ENCODE results near the gene EID2B.

Gene EID2B

DNA sequence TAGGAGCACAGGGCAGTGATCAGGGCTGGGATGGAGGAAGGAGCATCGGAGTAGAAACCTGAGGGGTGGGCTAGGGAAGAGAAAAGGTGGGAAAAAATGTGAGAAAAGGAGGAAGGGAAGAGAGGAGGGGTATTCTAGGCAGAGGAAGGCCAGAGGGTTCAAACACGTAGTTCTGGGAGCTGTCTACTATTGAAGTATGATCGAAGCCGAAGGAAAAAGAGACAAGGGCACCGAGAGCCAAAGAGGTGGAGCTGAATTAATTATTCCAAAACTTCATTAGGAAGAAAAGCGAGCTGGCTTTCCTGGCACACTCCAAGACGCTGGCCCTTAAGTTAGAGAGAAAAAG is 26.1 kb downstream of the EID2B start:
- TF ChIP-seq, protein P1, sequence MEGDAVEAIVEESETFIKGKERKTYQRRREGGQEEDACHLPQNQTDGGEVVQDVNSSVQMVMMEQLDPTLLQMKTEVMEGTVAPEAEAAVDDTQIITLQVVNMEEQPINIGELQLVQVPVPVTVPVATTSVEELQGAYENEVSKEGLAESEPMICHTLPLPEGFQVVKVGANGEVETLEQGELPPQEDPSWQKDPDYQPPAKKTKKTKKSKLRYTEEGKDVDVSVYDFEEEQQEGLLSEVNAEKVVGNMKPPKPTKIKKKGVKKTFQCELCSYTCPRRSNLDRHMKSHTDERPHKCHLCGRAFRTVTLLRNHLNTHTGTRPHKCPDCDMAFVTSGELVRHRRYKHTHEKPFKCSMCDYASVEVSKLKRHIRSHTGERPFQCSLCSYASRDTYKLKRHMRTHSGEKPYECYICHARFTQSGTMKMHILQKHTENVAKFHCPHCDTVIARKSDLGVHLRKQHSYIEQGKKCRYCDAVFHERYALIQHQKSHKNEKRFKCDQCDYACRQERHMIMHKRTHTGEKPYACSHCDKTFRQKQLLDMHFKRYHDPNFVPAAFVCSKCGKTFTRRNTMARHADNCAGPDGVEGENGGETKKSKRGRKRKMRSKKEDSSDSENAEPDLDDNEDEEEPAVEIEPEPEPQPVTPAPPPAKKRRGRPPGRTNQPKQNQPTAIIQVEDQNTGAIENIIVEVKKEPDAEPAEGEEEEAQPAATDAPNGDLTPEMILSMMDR (IDR thresholded peaks at IDR 0.05; ENCODE audit: low read depth, low read length, missing control alignments), result no peak
- DNase-seq (ENCODE audit: low read depth), result no peak
- H3K4me3 ChIP-seq (ENCODE audit: low read depth, low read length), result no peak overlapping the region

DNA sequence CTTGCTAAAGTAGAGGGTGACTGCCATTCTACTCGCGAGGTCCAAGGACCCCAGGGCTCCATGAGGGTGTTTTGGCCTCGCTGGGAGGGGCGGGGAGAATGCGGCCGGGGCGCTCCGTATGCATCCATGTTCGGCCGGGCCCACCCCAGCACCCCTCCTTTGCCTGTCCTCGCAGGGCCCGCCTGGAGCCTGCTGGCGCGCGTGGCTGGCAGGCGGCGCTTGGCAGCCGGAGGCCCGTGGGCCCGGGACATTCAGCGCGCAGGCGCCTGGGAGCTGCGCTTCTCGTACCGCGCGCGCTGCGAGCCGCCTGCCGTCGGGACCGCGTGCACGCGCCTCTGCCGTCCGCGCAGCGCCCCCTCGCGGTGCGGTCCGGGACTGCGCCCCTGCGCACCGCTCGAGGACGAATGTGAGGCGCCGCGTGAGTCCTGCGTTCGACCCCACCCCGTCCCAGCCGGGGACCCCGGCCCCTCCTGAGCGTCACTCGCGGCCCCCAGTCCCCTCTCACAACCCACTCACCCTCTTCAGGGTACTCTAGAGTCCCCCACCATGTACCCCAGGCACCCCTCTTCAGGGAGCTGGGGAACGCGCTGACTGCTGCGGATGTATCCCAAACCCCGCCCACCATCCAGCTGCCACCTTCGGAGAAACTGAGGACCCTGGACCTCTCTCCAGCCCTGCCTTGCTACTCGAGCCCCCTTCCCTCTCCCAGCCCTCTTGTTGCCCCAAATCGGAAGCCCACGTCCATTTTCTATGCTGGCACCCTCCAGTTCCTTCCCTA is 29.8 kb downstream of the EID2B start:
- DNase-seq (ENCODE audit: low read depth), result no peak
- TF ChIP-seq, protein P1 (IDR thresholded peaks at IDR 0.05; ENCODE audit: low read depth, low read length, missing control alignments), result peak; percentile 90

DNA sequence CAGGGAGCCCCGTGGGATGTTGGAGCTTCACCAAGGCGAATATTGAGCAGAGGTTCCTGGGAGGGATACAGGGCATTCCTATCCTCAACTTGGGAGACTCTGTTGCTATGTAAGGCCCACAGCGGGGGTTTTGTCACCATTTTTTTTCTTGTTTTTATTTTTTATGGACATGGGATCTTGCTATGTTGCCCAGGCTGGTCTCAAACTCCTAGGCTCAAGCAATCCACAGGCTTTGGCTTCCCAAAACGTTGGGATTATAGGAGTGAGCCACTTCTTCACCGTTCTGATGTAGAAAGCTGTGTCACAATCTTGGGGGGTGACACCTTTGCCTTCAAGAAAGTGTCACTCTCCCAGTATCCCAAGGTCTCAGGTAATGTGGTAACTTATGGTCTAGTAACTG is 31.3 kb downstream of the EID2B start:
- TF ChIP-seq, protein P1 (IDR thresholded peaks at IDR 0.05; ENCODE audit: low read depth, low read length, missing control alignments), result no peak
- no peak for DNase-seq (ENCODE audit: low read depth)
- H3K4me3 ChIP-seq (ENCODE audit: low read depth, low read length), result no peak overlapping the region

More for the DNA sequence above, 29.8 kb downstream of the EID2B start:
- no peak overlapping the region for H3K4me3 ChIP-seq (ENCODE audit: low read depth, low read length)

DNA sequence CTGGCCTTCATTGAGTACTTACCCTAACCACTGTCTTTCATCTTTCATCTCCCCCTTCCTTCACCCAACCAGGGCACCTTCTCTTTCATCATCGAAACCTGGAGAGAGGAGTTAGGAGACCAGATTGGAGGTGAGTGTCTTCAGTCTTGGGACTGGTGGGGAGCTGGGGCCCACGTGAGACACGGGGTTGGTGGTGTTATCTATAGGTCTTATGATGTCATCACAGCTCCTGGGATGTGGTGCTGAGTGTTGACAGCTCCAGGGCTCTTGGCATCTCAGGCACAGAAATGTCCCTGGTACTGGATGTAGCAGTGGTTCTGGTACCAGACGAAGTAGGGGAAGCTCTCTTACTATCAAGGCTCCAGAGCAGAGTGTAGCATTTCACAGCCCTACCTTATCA is 32.1 kb downstream of the EID2B start:
- H3K4me3 ChIP-seq (ENCODE audit: low read depth, low read length), result no peak overlapping the region
- TF ChIP-seq, protein P1 (IDR thresholded peaks at IDR 0.05; ENCODE audit: low read depth, low read length, missing control alignments), result no peak
- no peak for DNase-seq (ENCODE audit: low read depth)

DNA sequence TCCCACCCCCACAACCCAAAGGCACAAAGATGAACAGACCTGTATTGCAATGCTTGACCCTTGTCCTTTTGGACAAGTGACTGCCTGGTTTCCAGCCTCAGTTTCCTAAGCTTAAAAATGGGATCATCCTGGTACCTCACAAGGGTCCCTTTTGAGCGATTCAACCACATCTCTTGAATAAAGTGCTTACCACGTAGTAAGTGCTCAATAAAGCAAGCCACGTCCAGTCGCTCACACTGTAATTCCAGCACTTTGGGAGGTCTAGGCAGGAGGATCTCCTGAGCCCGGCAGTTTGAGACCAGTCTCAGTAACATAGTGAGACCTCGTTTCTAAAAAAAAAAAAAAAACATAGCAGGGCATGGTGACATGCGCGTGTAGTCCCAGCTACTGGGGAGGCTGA is 32.7 kb downstream of the EID2B start:
- no peak overlapping the region for H3K4me3 ChIP-seq (ENCODE audit: low read depth, low read length)
- TF ChIP-seq, protein P1 (IDR thresholded peaks at IDR 0.05; ENCODE audit: low read depth, low read length, missing control alignments), result no peak
- DNase-seq (ENCODE audit: low read depth), result no peak

DNA sequence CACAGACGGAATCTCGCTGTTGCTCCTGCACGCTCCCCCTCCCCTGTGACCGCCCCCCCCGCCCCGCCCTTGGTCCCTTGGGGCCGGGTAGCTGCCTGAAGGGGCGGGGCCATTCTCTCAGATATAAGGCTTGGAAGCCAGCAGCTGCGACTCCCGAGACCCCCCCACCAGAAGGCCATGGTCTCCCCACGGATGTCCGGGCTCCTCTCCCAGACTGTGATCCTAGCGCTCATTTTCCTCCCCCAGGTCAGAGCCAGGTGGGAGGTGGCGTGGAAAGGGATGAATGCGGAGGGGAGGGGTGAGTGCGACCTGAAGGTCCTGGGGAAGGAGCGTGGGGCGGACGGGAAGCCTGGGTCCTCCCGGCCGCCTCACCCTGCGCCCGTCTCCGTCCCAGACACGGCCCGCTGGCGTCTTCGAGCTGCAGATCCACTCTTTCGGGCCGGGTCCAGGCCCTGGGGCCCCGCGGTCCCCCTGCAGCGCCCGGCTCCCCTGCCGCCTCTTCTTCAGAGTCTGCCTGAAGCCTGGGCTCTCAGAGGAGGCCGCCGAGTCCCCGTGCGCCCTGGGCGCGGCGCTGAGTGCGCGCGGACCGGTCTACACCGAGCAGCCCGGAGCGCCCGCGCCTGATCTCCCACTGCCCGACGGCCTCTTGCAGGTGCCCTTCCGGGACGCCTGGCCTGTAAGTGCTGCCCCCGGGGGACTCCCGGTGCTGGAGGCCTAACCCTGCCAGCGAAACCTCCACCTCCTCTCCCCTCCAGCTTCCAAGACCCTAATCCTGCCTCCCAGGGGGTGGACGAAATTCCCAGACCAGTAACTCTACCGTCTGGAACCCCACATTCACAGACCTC is 33.6 kb downstream of the EID2B start, which contains the start of gene DLL3:
Gene DLL3, plus strand, starts transcription at position 150 of the 845 bp plus-strand sequence. Its CDS starts 28 bp downstream, at position 178.
- no peak for DNase-seq (ENCODE audit: low read depth)
- H3K4me3 ChIP-seq (ENCODE audit: low read depth, low read length), result no peak within 1 kb of the TSS
- TF ChIP-seq, protein P1 (IDR thresholded peaks at IDR 0.05; ENCODE audit: low read depth, low read length, missing control alignments), result no peak

All from GM12864 (cell line).